BJ (cell line): Measurements from ENCODE around the gene HNRNPA0. TPM values are rescaled to one million over a fixed set of nuclear protein-coding genes. Genes with fewer than 3 reads are reported as not detected.

ENCODE experiments used
- CTCF ChIA-PET: fragments of 350-600 bp; formaldehyde crosslinking; extraction: SDS; loops from one replicate; lab custom pipeline; 2021; ENCODE audit warnings: antibody characterized with exemption, inconsistent platforms; lab: Yijun Ruan, JAX
- POLR2A ChIA-PET: fragments of 300-600 bp; sonication (Branson Sonifier 250); formaldehyde crosslinking; extraction: SDS; loops from one replicate; lab custom pipeline; 2021; ENCODE audit warnings: antibody characterized with exemption; lab: Charles Lee
- DNase-seq: peaks from one replicate; pipeline ENCODE4 v3.0.0-alpha.2; 2011; ENCODE audit warnings: low read depth
- H3K27me3 ChIP-seq: 2 replicates; pipeline ENCODE4 v1.6.0; 2011; ENCODE audit warnings: low read length; ENCODE audit not compliant: control insufficient read depth, insufficient read depth
- H3K36me3 ChIP-seq: 2 replicates; pipeline ENCODE4 v1.5.1; 2011; ENCODE audit warnings: low read length; ENCODE audit not compliant: control insufficient read depth, insufficient read depth
- H3K4me3 ChIP-seq: 2 replicates; pipeline ENCODE4 v1.5.1; 2011; ENCODE audit warnings: low read depth, mild to moderate bottlenecking, control low read depth, low read length
- polyA plus RNA-seq: library from polyadenylated mRNA; depleted of rRNA; stranded (reverse); fragments of >200 nt; gene quantifications from 2 replicates; pipeline ENCODE4 v1.2.3, GENCODE V29; 2011
- TF ChIP-seq, protein P1 (sequence below): IDR thresholded peaks from 2 replicates; pipeline ENCODE4 v1.5.1; 2011; ENCODE audit warnings: low read depth, mild to moderate bottlenecking, control low read depth, inconsistent platforms, low read length, moderate library complexity; ENCODE audit not compliant: insufficient read depth

The HNRNPA0 gene
- polyA plus RNA-seq, 1 experiment = 10.2 TPM

DNA sequence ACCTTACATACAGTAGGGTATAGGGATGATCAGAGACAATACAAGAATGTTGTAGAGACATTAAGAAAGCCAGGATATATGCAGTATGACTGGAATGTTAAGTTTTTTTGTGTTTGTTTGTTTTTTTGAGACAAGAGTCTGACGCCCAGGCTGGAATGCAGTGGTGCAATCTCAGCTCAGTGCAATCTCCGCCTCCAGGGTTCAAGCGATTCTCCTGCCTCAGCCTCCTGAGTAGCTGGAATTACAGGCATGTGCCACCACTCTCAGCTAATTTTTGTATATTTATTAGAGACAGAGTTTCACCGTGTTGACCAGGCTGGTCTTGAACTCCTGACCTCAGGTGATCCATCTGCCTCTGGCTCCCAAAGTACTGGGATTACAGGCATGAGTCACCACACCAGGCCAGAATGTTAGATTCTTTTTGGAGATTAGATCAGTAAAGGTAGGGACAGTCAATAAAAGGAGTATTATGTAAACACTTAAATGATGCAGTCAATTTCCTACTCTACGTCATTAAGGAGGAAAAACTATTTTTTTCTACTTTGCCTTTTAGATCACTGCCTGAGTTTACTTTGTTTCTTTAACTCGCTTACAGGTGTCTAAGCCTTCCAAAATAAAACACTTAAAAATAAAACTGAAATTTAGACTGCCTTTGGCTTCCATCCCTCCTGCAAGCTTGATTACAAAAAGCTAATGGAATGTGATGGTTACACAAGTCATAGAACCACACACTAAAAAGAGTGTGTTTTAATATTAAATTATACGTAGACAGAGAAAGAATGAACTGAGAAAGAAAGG lies 6.8 kb upstream of the HNRNPA0 start:
- no peak for DNase-seq
- H3K27me3 ChIP-seq = no peaks in the 10 kb centered on the region
- TF ChIP-seq, protein P1, sequence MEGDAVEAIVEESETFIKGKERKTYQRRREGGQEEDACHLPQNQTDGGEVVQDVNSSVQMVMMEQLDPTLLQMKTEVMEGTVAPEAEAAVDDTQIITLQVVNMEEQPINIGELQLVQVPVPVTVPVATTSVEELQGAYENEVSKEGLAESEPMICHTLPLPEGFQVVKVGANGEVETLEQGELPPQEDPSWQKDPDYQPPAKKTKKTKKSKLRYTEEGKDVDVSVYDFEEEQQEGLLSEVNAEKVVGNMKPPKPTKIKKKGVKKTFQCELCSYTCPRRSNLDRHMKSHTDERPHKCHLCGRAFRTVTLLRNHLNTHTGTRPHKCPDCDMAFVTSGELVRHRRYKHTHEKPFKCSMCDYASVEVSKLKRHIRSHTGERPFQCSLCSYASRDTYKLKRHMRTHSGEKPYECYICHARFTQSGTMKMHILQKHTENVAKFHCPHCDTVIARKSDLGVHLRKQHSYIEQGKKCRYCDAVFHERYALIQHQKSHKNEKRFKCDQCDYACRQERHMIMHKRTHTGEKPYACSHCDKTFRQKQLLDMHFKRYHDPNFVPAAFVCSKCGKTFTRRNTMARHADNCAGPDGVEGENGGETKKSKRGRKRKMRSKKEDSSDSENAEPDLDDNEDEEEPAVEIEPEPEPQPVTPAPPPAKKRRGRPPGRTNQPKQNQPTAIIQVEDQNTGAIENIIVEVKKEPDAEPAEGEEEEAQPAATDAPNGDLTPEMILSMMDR = no peak
- POLR2A ChIA-PET = no interaction called here
- H3K36me3 ChIP-seq = no peaks in the 10 kb centered on the region
- CTCF ChIA-PET = interaction anchor here (1.2 to 2.8 kb wide), 3 partner anchors 18 to 241 kb away, joined by 3 to 11 read pairs (median 4); no protein-coding TSS in a partner anchor
- no peak overlapping the region for H3K4me3 ChIP-seq

DNA sequence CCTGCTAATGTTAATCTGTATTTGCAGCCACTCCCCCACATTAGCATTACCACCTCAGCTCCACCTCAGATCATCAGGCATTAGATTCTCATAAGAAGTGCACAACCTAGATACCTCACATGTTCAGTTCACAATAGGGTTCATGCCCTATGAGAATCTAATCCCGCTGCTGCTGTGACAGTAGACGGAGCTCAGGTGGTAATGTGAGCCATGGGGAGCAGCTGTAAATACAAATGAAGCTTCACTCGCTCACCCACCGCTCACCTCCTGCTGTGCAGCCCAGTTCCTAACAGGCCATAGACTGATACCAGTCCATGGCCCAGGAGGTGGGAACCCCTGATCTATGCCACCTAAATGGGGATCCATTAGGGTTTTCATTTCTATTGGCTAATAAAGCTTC lies 6.1 kb upstream of the HNRNPA0 start:
- POLR2A ChIA-PET = no interaction called here
- CTCF ChIA-PET = interaction anchor here (0.6 to 2.8 kb wide), 4 partner anchors 19 to 276 kb away, joined by 3 to 11 read pairs (median 4); no protein-coding TSS in a partner anchor

GRCh38 chr5:137758715-137759306 lies 4.6 kb upstream of the HNRNPA0 start:
- POLR2A ChIA-PET = no interaction called here
- CTCF ChIA-PET = no interaction called here
- no peaks in the 10 kb centered on the region for H3K36me3 ChIP-seq
- TF ChIP-seq, protein P1 = no peak
- H3K4me3 ChIP-seq = no peak overlapping the region
- no peaks in the 10 kb centered on the region for H3K27me3 ChIP-seq
- DNase-seq = no peak

More for the DNA sequence above, 6.1 kb upstream of the HNRNPA0 start:
- TF ChIP-seq, protein P1 = no peak
- no peak for DNase-seq
- no peaks in the 10 kb centered on the region for H3K36me3 ChIP-seq
- H3K27me3 ChIP-seq = no peaks in the 10 kb centered on the region
- H3K4me3 ChIP-seq = no peak overlapping the region

DNA sequence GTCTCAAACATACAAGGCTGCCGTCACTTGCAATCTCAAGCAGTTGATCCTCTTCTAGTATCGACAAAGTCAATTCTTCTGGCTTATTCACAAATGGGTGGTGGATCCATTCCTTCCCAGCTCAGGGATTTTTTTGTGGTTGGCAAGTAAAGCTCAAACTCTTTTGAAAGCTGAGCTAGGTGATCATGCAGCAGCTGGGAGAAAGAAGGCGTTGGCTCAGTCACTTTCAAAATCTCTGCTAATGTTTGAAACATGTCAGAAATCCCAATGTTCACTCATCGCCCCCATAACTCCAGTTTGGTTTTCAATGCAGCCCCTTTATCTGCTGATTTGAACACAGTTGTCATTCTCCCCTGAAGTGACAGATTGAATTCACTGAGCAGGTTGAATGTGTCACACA lies 4.0 kb upstream of the HNRNPA0 start:
- H3K36me3 ChIP-seq = no peaks in the 10 kb centered on the region
- ChIA-PET CTCF (no interaction called here), POLR2A (no interaction called here)
- no peak for DNase-seq
- TF ChIP-seq, protein P1 = no peak
- H3K27me3 ChIP-seq = no peaks in the 10 kb centered on the region
- no peak overlapping the region for H3K4me3 ChIP-seq

DNA sequence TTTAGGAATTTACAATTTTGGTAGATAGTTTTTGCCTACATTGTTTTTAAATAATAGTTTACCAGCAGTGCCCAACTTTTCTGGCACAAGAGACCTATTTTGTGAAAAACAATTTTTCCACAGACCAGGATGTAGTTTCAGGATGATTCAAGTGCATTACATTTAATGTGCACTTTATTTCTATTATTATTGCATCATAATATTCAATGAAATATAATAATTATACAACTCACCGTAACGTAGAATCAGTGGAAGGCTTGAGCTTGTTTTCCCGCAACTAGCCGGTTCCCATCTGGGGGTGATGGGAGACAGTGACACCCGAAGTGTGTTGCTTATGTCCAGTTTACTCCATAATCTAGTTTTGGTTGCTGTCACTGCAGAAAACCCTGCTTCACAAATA lies 3.5 kb upstream of the HNRNPA0 start:
- CTCF ChIA-PET = interaction anchor here (1.7 kb wide), 1 partner anchor 22 kb away, joined by 4 read pairs; no protein-coding TSS in a partner anchor
- DNase-seq = no peak

More for the DNA sequence above, 3.5 kb upstream of the HNRNPA0 start:
- H3K4me3 ChIP-seq = no peak overlapping the region
- H3K36me3 ChIP-seq = no peaks in the 10 kb centered on the region
- TF ChIP-seq, protein P1 = no peak
- POLR2A ChIA-PET = no interaction called here
- H3K27me3 ChIP-seq = no peaks in the 10 kb centered on the region
